ENCODE measurements around the gene STK38. TPM values are rescaled to one million over a fixed set of nuclear protein-coding genes. Genes with fewer than 3 reads are reported as not detected.

The STK38 gene
- total and polyA plus RNA-seq, 2 of the 8 experiments (the other 6 are each of a cell fraction or from before 2014, with no cell fraction given), result 8.1 to 19.8 TPM

- no peak overlapping the region for H3K18ac ChIP-seq (ENCODE audit: extremely low read depth, low read length)
- H2BK15ac ChIP-seq (ENCODE audit: low read length), result no peak overlapping the region
- ChIA-PET POLR2A (ENCODE audit: partially characterized antibody) (interaction anchor here (0.5 to 2.0 kb wide), 5 partner anchors 10 to 221 kb away, joined by 3 to 6 read pairs (median 3); partner anchors contain the start of genes KCTD20 and PXT1), CTCF (ENCODE audit: partially characterized antibody) (interaction anchor here (0.8 to 2.9 kb wide), 2 partner anchors 12 to 14 kb away, joined by 4 to 6 read pairs; no protein-coding TSS in a partner anchor)
- H4K91ac ChIP-seq (replicated peaks; ENCODE audit: insufficient read length, low read length), result no peak overlapping the region
- no peaks in the 10 kb centered on the region for H3K23me2 ChIP-seq (ENCODE audit: low read depth, low read length)
- H2AK5ac ChIP-seq (ENCODE audit: low read depth, low read length), result no peak overlapping the region
- no peaks in the 10 kb centered on the region for H3K9me3 ChIP-seq (ENCODE audit: insufficient read depth in 2 of 2, low read depth in 1 of 2, low read length in 1 of 2)
- no peak overlapping the region for H3K4me3 ChIP-seq (ENCODE audit: extremely low read depth in 1 of 4, insufficient read depth in 2 of 4, low read depth in 3 of 4, low read length in 4 of 4)
- H3K79me2 ChIP-seq (ENCODE audit: control insufficient read depth in 1 of 2, insufficient read depth in 2 of 2, low read length in 2 of 2), result peaks cover 0 to 66% of the 10 kb centered on the region in 2 experiments; a peak in 3 of 4 replicates
- H4K5ac ChIP-seq (ENCODE audit: insufficient read length, low read depth, low read length), result no peak overlapping the region
- H3K27ac ChIP-seq (ENCODE audit: low read depth, low read length), result no peak overlapping the region
- H3K14ac ChIP-seq (ENCODE audit: insufficient read length), result no peak overlapping the region
- H2BK20ac ChIP-seq (ENCODE audit: low read length), result no peak overlapping the region
- no peak overlapping the region for H3K23ac ChIP-seq (ENCODE audit: insufficient read length)
- H3K79me1 ChIP-seq (ENCODE audit: low read depth, low read length), result no peaks in the 10 kb centered on the region
- no peak overlapping the region for H2BK120ac ChIP-seq (replicated peaks; ENCODE audit: low read depth, low read length)
- no peaks in the 10 kb centered on the region for H4K20me1 ChIP-seq (replicated peaks in 1 of 2; ENCODE audit: control insufficient read depth in 1 of 2, insufficient read depth in 2 of 2, low read length in 2 of 2)
- H3K9ac ChIP-seq (replicated peaks in 1 of 4; ENCODE audit: extremely low read depth in 1 of 4, low read depth in 3 of 4, low read length in 3 of 4), result no peak overlapping the region
- H3K4me2 ChIP-seq (ENCODE audit: insufficient read depth in 1 of 2, low read depth in 2 of 2, low read length in 2 of 2), result no peak overlapping the region
- no peak overlapping the region for H2AFZ ChIP-seq (ENCODE audit: low read length)
- WGBS, 2 experiments (ENCODE audit: extremely low coverage in 1 of 2, insufficient coverage in 1 of 2, insufficient read length in 1 of 2, insufficient replicate concordance in 2 of 2, low coverage in 1 of 2, low lambda C conversion rate in 2 of 2, missing lambda C conversion rate in 1 of 2), result 97% methylated on average over 3 of the region's 3 CpGs; no CpG with 5 or more reads in 1 of the 2 experiments
- no peak overlapping the region for H4K8ac ChIP-seq (ENCODE audit: extremely low read depth, insufficient read depth, low read length)
- DNase-seq (ENCODE audit: low read depth in 1 of 2, low spot score in 2 of 2) (no peak), FAIRE-seq (no peak)
- no peak overlapping the region for H2BK5ac ChIP-seq (ENCODE audit: low read depth, low read length)
- no peaks in the 10 kb centered on the region for H3K36me3 ChIP-seq (ENCODE audit: control insufficient read depth in 2 of 4, insufficient read depth in 4 of 4, low read length in 3 of 4)
- H2BK12ac ChIP-seq (ENCODE audit: low read depth, low read length), result no peak overlapping the region
- H3K4me1 ChIP-seq (replicated peaks in 1 of 4; ENCODE audit: control insufficient read depth in 3 of 4, insufficient read depth in 4 of 4, low read length in 3 of 4), result no peaks in the 10 kb centered on the region
- no peak overlapping the region for H3K4ac ChIP-seq (replicated peaks; ENCODE audit: insufficient read length, low read depth, low read length)
- H3K27me3 ChIP-seq (replicated peaks in 1 of 4; ENCODE audit: control insufficient read depth in 3 of 4, extremely low read depth in 1 of 4, insufficient read depth in 3 of 4, low read length in 3 of 4), result no peaks in the 10 kb centered on the region
- no peak overlapping the region for H3K56ac ChIP-seq (replicated peaks; ENCODE audit: insufficient read length, low read depth, low read length)
- TF ChIP-seq CTBP2 (IDR thresholded peaks at IDR 0.05; ENCODE audit: borderline replicate concordance, insufficient read depth, insufficient read length, low read length) (no peak), TEAD4 (IDR thresholded peaks at IDR 0.05; ENCODE audit: low read depth, low read length) (no peak)
- TF ChIP-seq, protein P1, sequence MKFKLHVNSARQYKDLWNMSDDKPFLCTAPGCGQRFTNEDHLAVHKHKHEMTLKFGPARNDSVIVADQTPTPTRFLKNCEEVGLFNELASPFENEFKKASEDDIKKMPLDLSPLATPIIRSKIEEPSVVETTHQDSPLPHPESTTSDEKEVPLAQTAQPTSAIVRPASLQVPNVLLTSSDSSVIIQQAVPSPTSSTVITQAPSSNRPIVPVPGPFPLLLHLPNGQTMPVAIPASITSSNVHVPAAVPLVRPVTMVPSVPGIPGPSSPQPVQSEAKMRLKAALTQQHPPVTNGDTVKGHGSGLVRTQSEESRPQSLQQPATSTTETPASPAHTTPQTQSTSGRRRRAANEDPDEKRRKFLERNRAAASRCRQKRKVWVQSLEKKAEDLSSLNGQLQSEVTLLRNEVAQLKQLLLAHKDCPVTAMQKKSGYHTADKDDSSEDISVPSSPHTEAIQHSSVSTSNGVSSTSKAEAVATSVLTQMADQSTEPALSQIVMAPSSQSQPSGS (IDR thresholded peaks at IDR 0.05; ENCODE audit: low read length), result no peak
- TF ChIP-seq, protein P2, sequence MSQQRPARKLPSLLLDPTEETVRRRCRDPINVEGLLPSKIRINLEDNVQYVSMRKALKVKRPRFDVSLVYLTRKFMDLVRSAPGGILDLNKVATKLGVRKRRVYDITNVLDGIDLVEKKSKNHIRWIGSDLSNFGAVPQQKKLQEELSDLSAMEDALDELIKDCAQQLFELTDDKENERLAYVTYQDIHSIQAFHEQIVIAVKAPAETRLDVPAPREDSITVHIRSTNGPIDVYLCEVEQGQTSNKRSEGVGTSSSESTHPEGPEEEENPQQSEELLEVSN (IDR thresholded peaks at IDR 0.05), result no peak
Measured at GRCh38 chr6:36455486-36456027, 91.7 kb downstream of the STK38 start.

Data from H1 (cell line).